ENCODE measurements around the gene CLIC5.

The CLIC5 gene

GRCh38 chr6:45972795-45973503 is 42.7 kb downstream of the CLIC5 start:
- DNase-seq = no peak
- TF ChIP-seq POLR2A (IDR thresholded peaks at IDR 0.05; ENCODE audit: low read length) (no peak), GATA1 (IDR thresholded peaks at IDR 0.05; ENCODE audit: low read depth, low read length) (no peak)

GRCh38 chr6:45971287-45971686 is 44.4 kb downstream of the CLIC5 start:
- TF ChIP-seq GATA1 (IDR thresholded peaks at IDR 0.05; ENCODE audit: low read depth, low read length) (no peak), POLR2A (IDR thresholded peaks at IDR 0.05; ENCODE audit: low read length) (no peak)

GRCh38 chr6:45970326-45970725 is 45.3 kb downstream of the CLIC5 start:
- DNase-seq = no peak
- TF ChIP-seq GATA1 (IDR thresholded peaks at IDR 0.05; ENCODE audit: low read depth, low read length) = no peak
- no peak for TF ChIP-seq POLR2A (IDR thresholded peaks at IDR 0.05; ENCODE audit: low read length)

More at GRCh38 chr6:45971287-45971686, 44.4 kb downstream of the CLIC5 start:
- DNase-seq = no peak

- no peak for TF ChIP-seq POLR2A (IDR thresholded peaks at IDR 0.05; ENCODE audit: low read length)
- no peak for DNase-seq
Measured at GRCh38 chr6:45969883-45970282, 45.8 kb downstream of the CLIC5 start.

- TF ChIP-seq GATA1 (IDR thresholded peaks at IDR 0.05; ENCODE audit: low read depth, low read length) (no peak), POLR2A (IDR thresholded peaks at IDR 0.05; ENCODE audit: low read length) (no peak)
- no peak for DNase-seq
Measured at GRCh38 chr6:45969026-45969425, 46.6 kb downstream of the CLIC5 start.

- TF ChIP-seq POLR2A (IDR thresholded peaks at IDR 0.05; ENCODE audit: low read length) (no peak), GATA1 (IDR thresholded peaks at IDR 0.05; ENCODE audit: low read depth, low read length) (no peak)
- no peak for DNase-seq
Measured at GRCh38 chr6:45967363-45967762, 48.3 kb downstream of the CLIC5 start.

- TF ChIP-seq POLR2A (IDR thresholded peaks at IDR 0.05; ENCODE audit: low read length) = no peak
- no peak for TF ChIP-seq GATA1 (IDR thresholded peaks at IDR 0.05; ENCODE audit: low read depth, low read length)
- DNase-seq = no peak
Measured at GRCh38 chr6:45966797-45967196, 48.9 kb downstream of the CLIC5 start.

- DNase-seq = no peak
- TF ChIP-seq POLR2A (IDR thresholded peaks at IDR 0.05; ENCODE audit: low read length) = no peak
- TF ChIP-seq GATA1 (IDR thresholded peaks at IDR 0.05; ENCODE audit: low read depth, low read length) = no peak
Measured at GRCh38 chr6:45966340-45966739, 49.3 kb downstream of the CLIC5 start.

- no peak for TF ChIP-seq GATA1 (IDR thresholded peaks at IDR 0.05; ENCODE audit: low read depth, low read length)
- DNase-seq = no peak
Measured at GRCh38 chr6:45965792-45966191, 49.9 kb downstream of the CLIC5 start.

GRCh38 chr6:45965007-45965406 is 50.7 kb downstream of the CLIC5 start:
- TF ChIP-seq GATA1 (IDR thresholded peaks at IDR 0.05; ENCODE audit: low read depth, low read length) (no peak), POLR2A (IDR thresholded peaks at IDR 0.05; ENCODE audit: low read length) (no peak)
- DNase-seq = no peak

- TF ChIP-seq GATA1 (IDR thresholded peaks at IDR 0.05; ENCODE audit: low read depth, low read length) (no peak), POLR2A (IDR thresholded peaks at IDR 0.05; ENCODE audit: low read length) (no peak)
- no peak for DNase-seq
Measured at GRCh38 chr6:45964300-45964699, 51.4 kb downstream of the CLIC5 start.

- TF ChIP-seq POLR2A (IDR thresholded peaks at IDR 0.05; ENCODE audit: low read length) = no peak
- no peak for TF ChIP-seq GATA1 (IDR thresholded peaks at IDR 0.05; ENCODE audit: low read depth, low read length)
- DNase-seq = no peak
Measured at GRCh38 chr6:45963896-45964295, 51.8 kb downstream of the CLIC5 start.

GRCh38 chr6:45961125-45961524 is 54.5 kb downstream of the CLIC5 start:
- no peak for TF ChIP-seq POLR2A (IDR thresholded peaks at IDR 0.05; ENCODE audit: low read length)
- TF ChIP-seq GATA1 (IDR thresholded peaks at IDR 0.05; ENCODE audit: low read depth, low read length) = no peak
- no peak for DNase-seq

- TF ChIP-seq GATA1 (IDR thresholded peaks at IDR 0.05; ENCODE audit: low read depth, low read length) = no peak
- no peak for TF ChIP-seq POLR2A (IDR thresholded peaks at IDR 0.05; ENCODE audit: low read length)
Measured at GRCh38 chr6:45959534-45960145, 56.0 kb downstream of the CLIC5 start.

GRCh38 chr6:45956663-45957062 is 59.0 kb downstream of the CLIC5 start:
- no peak for TF ChIP-seq POLR2A (IDR thresholded peaks at IDR 0.05; ENCODE audit: low read length)
- TF ChIP-seq GATA1 (IDR thresholded peaks at IDR 0.05; ENCODE audit: low read depth, low read length) = no peak
- no peak for DNase-seq

More at GRCh38 chr6:45959534-45960145, 56.0 kb downstream of the CLIC5 start:
- no peak for DNase-seq
